ENCODE measurements around the gene PLEKHG3.

The PLEKHG3 gene

DNA sequence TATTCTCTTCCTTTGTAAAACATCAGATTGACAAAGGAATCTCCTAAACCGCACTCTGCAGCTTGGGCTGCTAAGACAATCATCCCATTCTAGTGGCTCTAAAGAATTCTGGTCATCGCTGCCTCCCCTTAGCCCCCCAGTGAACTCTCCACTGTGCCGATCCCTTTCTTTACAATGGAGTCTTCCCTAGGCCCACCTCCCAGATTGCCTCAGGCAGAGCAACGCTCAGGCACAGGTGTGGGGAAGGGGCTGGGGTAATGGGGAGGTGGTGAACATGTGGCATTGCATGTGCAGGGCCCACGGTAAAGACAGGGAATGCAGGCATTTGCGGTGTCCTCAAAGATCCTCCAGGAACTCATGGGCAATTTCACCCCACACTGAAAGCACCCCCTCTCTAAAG, 86.3 kb downstream of the PLEKHG3 start:
- DNase-seq, result no peak

GRCh38 chr14:64792231-64792630, 88.0 kb downstream of the PLEKHG3 start:
- DNase-seq, result no peak

DNA sequence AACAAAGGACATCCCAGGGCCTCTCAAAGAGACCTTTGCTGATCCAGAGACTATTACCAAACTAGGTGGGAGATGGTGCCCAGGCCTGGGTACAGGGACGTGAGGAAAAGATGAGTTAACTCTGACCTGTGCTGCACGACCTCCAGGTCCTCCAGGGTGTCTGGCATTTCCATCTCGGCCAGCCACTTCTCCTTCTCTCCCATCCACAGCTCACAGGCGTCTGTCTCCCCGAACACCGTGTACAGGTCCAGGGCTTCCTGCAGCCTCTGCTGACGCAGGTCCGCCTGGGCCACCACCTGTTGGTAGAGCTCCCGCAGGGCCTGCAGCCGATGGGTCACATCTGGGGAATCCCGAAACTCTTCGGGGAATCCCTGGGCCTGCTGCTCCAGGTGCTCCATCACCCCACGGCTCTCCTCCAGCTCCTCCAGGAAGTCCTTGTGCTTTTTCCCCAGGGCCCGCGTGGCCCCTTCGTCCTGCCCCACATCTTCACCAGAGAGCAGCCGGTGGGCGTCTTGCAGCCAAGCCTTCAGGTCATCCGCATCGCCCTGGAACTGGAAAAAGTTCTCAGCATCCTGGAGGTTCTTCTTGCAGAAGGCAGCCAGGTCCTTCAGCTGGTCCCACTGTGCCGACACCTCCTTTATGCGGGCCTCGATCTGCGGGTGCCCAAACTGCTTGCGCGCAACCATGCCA, 88.8 kb downstream of the PLEKHG3 start:
- no peak for DNase-seq

DNA sequence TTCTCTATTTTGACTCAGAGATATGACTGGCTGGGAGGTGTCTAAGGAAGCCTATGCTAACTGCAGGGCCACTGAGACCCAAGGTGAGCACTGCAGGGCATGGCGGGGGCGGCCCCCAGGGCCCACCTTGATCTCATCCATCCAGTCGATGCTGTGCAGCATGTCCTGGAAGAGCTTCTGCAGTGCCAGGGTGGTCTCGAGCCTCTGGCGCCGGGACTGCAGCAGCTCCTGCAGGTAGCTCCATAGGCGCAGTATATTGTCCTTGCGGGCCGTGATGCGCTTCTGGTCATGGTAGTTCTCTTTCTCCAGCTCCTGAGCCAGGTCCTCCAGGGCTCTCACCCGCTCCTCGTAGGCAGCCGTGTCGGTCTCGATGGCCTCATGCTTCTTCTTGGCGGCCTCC, 91.0 kb downstream of the PLEKHG3 start:
- no peak for DNase-seq

- no peak for DNase-seq
These were observed 91.7 kb downstream of the PLEKHG3 start for GRCh38 chr14:64795921-64796320.

- DNase-seq, result no peak
These were observed 92.1 kb downstream of the PLEKHG3 start for GRCh38 chr14:64796369-64796768.

DNA sequence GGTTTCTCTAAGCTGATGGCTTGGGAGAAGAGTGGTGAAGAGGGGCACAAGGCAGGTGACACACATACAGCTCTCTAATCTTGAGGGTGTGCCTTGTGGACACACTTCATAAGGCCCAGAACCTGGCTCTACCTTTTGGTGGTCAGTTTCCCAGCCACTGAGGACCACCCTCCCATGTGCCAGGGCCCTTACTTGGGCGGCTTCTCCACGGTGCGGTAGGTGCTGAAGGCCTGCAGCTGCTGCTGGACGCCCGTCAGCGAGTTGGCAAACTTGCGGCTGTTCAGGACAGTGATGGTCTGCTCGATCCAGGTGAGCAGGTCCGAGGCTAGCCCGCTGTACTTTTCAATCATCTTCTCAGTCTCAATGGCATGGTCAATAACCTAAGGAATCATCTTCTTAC, 95.3 kb downstream of the PLEKHG3 start:
- no peak for DNase-seq
